Measurements from ENCODE around the gene NOXO1.
"Not testable (repeated sequence)": the region's sequence is repeated elsewhere in the genome, so short reads cannot be mapped to it uniquely, and the experiment has no call there.

NOXO1 gene

DNA sequence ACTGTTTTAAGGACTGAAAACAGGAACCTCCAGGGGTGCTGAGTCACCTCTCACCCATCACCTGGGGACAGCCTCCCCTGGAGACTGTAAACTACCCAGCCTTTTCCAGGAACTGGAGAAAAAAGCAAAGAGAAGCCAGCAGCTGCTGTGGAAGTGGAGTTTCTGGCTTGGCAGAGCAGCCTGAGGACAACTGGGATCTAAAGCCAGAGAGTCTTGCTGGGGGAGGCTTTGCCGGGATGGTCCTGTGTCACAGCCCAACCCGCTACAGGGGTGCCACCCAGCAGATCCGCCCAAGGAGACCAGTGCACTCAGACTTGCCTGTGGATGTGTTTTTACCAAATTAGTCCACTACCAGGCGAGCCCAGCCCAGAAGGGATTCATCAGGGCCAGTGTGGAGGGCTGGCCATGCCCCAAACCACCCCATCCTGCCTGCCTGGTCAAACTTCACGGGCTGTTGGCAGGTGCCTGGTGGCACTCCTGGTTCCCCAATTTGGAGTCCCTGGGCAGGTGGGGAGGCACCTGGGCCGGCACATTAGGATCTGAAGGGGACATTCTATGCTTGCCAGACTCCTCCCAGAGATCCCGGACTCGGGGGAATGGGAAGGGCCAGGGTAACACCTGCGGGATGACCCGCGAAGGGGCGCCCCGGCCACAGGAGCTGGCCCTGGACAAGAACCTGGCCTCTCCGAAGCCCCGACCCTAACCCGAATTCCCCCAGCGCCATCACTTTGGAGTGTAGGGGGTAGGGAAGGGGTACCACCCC lies 39.0 kb downstream of the NOXO1 start:
- no peak for DNase-seq (ENCODE audit: low spot score)

DNA sequence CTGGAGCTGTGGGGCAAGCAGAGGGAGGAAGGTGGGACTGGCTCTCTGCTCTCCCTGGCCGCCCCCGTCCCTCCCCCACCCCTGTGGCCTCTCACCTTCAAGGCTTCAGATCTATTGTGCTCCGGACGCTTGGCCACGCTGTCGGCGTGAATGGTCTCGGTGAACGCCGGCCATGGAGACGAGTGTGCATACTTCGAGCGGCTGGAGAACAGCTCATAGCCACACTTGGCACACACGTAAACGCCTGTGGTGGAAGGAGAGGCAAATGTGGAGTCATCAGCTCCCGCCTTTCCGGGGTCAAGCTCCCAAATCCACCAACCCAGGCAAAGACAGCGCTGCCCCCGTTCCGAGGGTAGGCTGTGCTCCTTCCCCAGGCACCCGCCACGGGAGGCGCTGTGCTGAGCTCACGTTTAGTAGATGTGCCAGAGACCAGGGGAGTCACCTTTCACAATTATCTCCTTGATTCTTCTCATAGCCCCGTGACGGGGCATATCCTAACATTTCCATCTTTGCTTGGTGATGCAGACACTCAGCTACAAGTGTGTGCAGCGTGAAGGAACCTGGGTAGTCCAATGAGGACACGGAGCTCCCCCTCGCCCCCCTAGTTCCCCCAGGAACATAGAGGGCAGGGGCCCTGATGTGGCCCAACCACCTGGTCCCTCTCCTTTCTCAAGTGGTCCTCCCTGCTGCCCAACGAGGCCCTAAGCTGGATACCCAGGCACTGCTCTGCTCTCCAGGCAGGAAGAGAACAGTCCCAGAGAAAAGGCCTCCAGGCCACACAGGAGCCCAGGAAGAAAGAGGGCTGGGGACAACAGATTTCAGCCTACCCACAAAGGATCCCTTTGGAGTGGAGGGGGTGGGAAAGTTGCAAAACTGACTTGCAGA lies 39.9 kb downstream of the NOXO1 start:
- DNase-seq (ENCODE audit: low spot score), result no peak

DNA sequence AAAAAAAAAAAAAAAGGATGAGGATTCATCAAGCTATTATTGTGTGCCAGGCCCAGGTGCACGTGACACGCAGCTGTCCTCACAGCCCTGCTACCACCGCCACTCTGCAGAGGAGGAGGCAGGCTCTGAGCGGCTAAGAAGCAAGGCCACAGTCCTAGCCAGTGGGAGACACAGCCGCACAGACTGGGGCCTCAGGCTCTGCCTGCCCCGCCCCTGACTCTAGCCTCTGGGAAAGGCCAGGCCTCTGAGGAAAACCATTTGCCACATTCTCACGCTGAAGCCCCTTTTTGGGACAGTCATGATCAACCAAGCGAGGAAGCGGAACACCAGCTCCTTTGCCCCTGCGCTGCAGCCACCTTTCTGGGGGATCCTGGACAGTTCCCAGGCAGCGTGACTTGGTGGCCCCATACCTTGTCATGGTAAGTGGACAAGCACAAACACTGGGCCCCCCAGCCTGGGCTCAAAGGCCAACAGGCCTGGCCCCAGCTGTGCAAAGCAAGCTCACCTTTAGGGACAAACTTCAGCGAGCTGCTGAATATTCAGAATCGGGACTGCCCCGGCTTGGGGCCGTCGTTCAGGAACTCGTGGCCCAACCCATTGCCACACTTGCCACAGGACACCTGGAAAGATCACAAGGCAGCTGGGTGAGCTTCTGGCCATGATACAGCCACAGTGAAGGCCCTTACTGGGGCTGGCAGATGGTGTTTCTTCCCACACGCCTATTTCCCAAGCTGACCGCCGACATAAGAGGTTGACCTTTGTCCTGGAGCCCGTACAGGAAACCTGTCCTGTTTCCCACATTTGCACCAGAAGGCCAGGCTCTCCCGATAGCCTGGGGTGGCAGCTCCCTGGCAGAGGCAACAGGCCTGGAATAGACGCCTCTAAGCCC lies 40.8 kb downstream of the NOXO1 start:
- no peak for DNase-seq (ENCODE audit: low spot score)

DNA sequence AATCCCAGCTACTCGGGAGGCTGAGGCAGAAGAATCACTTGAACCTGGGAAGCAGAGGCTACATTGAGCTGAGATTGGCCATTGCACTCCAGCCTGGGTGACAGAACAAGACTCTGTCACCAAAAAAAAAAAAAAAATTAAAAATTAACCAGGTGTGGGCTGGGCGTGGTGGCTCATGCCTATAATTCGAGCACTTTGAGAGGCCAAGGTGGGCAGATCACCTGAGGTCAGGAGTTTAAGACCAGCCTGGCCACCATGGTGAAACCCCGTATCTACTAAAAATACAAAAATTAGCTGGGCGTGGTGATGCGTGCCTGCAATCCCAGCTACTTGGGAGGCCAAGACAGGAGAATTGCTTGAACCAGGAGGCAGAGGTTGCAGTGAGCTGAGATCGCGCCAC lies 41.4 kb downstream of the NOXO1 start:
- not testable (repeated sequence) for DNase-seq (ENCODE audit: low spot score)

DNA sequence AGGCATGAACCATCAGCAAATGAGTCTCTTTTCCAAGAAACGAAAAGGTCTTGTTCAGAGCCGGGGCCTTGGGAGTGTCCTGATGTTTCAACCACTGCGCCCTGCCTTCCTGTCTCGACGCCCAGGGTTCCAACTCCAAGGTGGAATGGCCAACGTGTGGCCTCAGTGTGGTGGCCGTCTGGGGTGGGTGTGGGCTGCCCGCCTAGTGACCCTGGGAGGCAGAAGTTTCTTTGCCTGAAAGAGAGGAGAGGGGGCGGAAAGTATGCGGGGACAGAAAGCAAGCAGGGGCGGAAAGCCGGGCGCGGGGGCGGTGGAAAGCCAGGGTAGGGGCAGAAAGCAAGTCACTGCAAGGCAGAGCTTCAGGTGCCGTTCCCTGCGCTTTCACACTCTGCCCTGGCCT lies 42.4 kb downstream of the NOXO1 start:
- DNase-seq (ENCODE audit: low spot score), result no peak

DNA sequence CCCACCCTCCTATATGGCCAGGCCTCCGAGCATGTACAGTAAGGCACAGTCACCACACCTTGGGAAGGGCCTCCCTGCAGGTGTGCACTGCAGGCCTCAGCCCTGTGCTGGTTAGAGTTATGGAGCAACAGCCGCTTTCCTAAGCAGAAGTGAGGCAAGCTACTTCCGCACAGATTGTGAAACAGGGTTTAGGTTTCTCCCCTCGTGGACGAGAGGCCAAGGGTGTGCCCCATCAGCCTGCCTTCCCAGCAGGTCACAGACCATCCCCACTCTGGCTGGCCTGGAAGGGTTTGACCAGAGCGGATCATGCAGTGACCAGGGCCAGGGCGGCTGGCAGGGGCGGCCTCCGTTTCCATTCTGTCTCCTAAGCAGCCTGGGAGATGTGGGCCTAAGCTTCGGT lies 43.0 kb downstream of the NOXO1 start:
- DNase-seq (ENCODE audit: low spot score), result no peak

DNA sequence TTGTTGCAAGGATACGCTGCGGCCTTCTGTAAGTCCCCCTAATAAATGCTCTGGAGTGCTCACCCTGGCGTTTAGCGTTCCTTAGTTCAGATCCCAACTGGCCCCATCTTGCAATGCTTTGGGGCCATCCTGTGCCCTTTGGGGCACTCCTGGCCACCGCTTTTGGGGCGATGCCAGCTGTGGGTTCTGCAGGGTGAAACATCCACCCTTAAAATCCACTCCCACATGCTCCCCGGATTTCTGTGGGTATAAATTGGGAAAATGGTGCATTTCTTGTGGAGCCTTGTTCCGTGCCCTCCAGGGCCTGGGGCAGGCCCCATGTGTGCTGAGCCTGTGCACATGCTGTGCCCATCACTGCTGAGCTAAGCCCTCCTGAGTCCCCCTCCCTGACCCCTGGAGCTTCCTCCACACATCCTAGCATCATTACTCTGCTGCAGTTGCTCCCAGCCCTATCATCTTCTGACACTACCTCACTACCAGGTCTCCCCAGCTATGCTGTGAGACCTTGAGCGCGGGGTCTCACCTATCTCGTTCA lies 44.3 kb downstream of the NOXO1 start:
- DNase-seq (ENCODE audit: low spot score), result no peak

DNA sequence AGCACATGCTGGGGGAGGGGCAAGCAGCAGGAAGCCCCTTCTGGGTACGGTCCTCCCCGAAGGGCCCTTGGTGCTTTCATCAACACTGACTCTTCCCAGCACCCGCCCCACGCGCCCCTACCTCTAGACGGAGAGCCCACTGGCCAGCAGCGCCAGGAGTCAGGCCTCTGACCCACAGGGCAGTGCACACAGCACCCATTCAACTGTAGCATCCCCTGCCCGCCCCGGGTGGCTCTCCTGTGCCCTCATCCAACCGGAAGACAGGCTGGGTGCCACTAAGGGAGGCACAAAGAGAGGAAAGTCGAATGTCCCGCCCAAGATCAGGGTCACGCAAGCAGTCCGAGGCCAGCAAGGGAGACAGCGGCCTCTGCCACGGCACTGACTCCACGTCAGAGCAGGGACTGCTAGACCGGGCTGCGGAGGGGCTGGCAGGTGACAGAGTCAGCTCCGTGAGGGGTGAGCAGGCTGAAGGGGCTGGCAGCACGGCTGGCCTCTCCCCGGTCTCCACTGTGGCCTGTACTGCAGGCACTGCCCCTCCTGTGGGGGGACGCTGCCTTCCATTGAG lies 48.1 kb downstream of the NOXO1 start:
- no peak for DNase-seq (ENCODE audit: low spot score)

DNA sequence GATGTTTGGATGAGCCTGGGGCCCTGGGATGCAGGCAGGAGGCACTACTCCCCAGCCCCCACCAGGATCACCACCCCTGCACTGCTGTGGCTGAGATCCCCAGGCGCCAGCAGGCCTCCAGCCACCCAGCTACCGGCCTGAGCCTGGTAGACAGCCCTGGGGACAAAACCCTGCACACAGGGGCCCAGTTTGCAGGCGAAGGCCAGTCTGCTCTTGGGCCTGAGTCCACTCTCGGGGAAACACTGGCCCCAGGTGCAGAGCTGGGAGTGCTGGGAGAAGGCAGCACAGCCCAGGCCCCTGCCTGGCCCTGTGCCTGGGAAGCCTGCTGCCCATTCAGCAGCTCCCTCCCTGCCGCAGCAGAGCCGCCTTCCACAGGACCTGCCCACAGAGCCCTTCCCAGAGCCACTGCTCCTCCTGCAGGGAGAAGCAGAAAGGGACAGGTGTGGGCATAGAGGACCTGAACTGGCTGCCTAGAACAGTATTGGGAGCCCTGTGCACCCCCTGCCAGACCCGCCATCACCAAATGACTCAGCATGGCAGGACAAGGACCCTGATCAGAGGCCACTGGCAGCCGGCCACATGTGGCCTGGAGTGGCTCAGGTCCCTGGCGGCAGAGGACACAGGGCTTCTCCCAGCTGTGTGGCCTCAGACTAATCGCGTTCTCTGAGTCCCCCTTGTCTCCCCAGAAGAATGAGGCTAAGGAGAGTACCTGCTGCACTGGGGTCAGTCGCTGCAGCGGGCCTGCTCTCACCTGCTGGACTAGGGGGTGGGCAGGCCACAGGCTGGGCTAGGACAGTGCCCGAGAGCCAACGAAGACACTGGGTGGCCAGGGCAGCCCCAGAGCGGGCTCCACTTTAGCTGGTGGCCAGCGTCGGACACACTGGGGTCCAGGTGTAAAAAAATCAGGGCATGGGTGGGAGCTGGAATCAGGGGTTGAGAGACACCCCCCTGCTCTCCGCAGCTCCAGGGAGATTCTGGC lies 48.9 kb downstream of the NOXO1 start:
- no peak for DNase-seq (ENCODE audit: low spot score)

DNA sequence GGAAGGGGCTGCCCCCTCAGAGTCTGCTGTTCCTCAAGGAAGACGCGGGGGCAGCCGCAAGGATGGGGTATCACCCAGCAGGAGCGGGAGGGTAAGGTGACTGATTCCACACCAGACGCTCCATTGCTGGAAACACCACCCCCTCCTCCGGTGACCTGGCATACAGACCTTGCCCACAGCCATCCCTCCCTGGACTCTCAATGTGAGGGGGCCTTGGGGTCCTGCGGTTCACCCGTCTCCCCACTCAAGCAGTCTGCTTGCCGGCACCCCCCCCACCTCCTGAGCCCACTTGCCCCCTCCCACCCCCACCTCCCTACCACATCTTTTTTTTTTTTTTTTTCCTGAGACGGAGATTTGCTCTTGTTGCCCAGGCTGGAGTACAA lies 50.9 kb downstream of the NOXO1 start:
- DNase-seq (ENCODE audit: low spot score), result no peak

DNA sequence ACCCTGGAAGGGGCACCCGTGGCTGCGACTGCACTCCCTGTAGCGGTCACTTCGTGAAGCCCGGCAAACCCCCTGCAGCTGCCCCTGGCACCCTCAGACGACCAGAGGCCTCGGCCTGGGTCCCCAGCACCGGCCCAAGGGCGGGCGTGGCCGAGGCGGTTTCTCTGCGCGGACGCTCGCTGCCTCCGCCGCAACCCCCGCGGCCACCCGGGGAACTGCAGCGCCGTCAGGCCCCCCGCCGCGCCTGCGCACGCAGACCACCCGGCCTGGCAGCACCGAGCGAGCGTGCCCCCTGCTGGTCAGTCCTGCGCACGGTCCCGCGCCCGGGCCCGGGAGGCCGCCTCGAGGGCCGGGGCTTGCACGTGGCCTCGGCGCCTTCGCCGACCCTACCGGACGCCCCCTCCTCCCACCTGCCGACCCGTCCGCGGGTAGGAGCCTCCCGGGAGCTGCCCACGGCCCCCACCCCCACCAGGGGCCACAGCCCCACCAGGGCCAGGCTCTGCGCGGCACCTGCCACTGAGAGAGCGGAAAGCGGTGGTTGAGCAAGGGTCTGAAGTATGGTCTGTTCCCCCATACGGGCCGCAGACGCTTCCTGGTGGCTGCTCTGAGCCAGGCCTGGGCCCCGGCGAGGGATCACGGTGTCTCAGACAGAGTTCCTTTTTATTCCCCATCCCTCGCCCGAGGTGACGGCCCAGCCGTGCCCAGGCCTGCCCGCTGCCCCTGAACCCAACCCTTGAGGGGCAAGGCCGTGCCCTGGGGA lies 51.5 kb downstream of the NOXO1 start:
- DNase-seq (ENCODE audit: low spot score), result peak; percentile 79

DNA sequence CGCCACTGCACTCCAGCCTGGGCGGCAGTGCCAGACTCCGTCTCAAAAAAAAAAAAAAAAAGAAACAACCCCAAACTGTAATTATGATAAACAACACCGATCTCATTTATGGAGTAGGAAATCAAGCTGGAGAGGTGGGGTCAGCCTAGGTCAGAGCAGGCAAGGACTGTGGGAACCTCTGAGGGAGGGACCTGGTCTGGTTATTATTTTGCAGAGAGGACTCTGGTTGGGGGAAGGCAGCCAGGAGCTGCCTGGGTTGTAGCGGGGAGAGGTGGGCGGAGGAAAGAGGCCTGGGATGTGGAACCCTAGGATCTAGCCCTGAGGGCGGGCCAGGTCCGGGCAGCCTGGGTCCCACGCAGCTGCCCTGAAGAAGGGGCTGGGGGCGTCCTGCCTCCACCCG lies 52.2 kb downstream of the NOXO1 start:
- DNase-seq (ENCODE audit: low spot score), result no peak

Measured in Ammon's horn (tissue), 1 donor.